Neural progenitor cell (in vitro differentiated cells): ENCODE measurements around the gene AP1S1. TPM values are rescaled to one million over a fixed set of nuclear protein-coding genes. Genes with fewer than 3 reads are reported as not detected.

ENCODE experiments used
- DNase-seq: peaks from one replicate; pipeline ENCODE4 v3.0.0-alpha.2; 2016; ENCODE audit warnings: low spot score
- H2AFZ ChIP-seq: fragments of 200-600 bp; sonication (generic); replicated peaks from 2 replicates; pipeline ENCODE4 v1.6.1; 2016; ENCODE audit warnings: antibody characterized with exemption
- H3F3A ChIP-seq: fragments of 200-600 bp; sonication (generic); 2 replicates; pipeline ENCODE4 v1.6.1; 2016; ENCODE audit warnings: antibody characterized with exemption, low read depth
- H3K27ac ChIP-seq: fragments of 200-600 bp; sonication (generic); 2 replicates; pipeline ENCODE4 v1.5.1; 2016; ENCODE audit warnings: mild to moderate bottlenecking
- H3K27me3 ChIP-seq: fragments of 200-600 bp; sonication (generic); 2 replicates; pipeline ENCODE4 v1.6.1; 2016; ENCODE audit warnings: mild to moderate bottlenecking, moderate library complexity
- H3K36me3 ChIP-seq: fragments of 200-600 bp; sonication (generic); 2 replicates; pipeline ENCODE4 v1.5.1; 2016
- H3K4me1 ChIP-seq: fragments of 200-600 bp; sonication (generic); 2 replicates; pipeline ENCODE4 v1.6.1; 2016; ENCODE audit warnings: mixed run types
- H3K4me2 ChIP-seq: fragments of 200-600 bp; sonication (generic); 2 replicates; pipeline ENCODE4 v1.6.1; 2016
- H3K4me3 ChIP-seq: fragments of 200-600 bp; sonication (generic); 2 replicates; pipeline ENCODE4 v1.5.1; 2016
- H3K79me2 ChIP-seq: fragments of 200-600 bp; sonication (generic); 2 replicates; pipeline ENCODE4 v1.6.1; 2016; ENCODE audit warnings: low read depth
- H3K9ac ChIP-seq: fragments of 200-600 bp; sonication (generic); 2 replicates; pipeline ENCODE4 v1.6.1; 2016
- H3K9me3 ChIP-seq: fragments of 200-600 bp; sonication (generic); 2 replicates; pipeline ENCODE4 v1.5.1; 2016; ENCODE audit warnings: low read depth
- H4K20me1 ChIP-seq: fragments of 200-600 bp; sonication (generic); 2 replicates; pipeline ENCODE4 v1.6.1; 2016; ENCODE audit warnings: low read depth
- H3K27ac Mint-ChIP-seq: 3 replicates; pipeline ENCODE4 v1.8.0; 2021; ENCODE audit warnings: mixed read lengths
- H3K27me3 Mint-ChIP-seq: 2 replicates; pipeline ENCODE4 v1.8.0; 2022; ENCODE audit warnings: low read depth, mild to moderate bottlenecking, inconsistent platforms, moderate library complexity, mixed read lengths; ENCODE audit not compliant: insufficient read depth
- H3K36me3 Mint-ChIP-seq: 3 replicates; pipeline ENCODE4 v1.8.0; 2021; ENCODE audit warnings: mixed read lengths
- H3K4me1 Mint-ChIP-seq: 3 replicates; pipeline ENCODE4 v1.8.0; 2021; ENCODE audit warnings: mixed read lengths
- H3K4me3 Mint-ChIP-seq: 3 replicates; pipeline ENCODE4 v1.8.0; 2021; ENCODE audit warnings: mild to moderate bottlenecking, moderate library complexity, mixed read lengths
- H3K9me3 Mint-ChIP-seq: 3 replicates; pipeline ENCODE4 v1.8.0; 2020; ENCODE audit warnings: mixed read lengths
- EZH2 ChIP-seq: fragments of 200-600 bp; sonication (generic); IDR thresholded peaks from 2 replicates; pipeline ENCODE4 v1.6.1; 2017; ENCODE audit warnings: antibody characterized with exemption, mild to moderate bottlenecking, moderate library complexity
- EZH2phosphoT487 ChIP-seq: fragments of 200-600 bp; sonication (generic); IDR thresholded peaks from 2 replicates; pipeline ENCODE4 v1.6.1; 2017; ENCODE audit warnings: antibody characterized with exemption
- total RNA-seq: library from RNA; depleted of rRNA; stranded (reverse); fragments of >200 nt; gene quantifications from 2 replicates; pipeline ENCODE4 v1.2.3, GENCODE V29; 2015; ENCODE audit warnings: low replicate concordance
- TF ChIP-seq, protein P1 (sequence below): fragments of 200-600 bp; sonication (generic); IDR thresholded peaks from 2 replicates; pipeline ENCODE4 v1.5.1; 2017; ENCODE audit warnings: antibody characterized with exemption, mild to moderate bottlenecking

The AP1S1 gene
- total RNA-seq, 1 donor from 2014 or later = 74.4 TPM

DNA sequence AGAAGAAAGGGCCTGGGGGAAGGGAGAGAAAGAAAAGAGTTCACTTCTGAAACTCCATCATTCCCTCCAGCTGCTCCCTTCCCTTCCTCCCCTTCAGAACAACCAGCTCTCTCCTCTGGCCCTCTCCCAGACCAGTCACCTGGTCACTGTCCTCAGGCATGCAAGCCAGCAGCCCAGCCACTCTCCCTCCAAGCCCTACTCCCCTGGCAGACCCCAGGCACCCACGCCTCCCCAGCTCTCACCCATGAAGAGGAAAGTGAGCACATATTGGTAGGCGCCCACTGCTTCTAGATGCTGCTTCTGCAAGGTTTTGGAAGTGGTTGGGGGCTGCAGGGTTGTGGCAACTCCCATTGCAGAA lies 46.2 kb downstream of the AP1S1 start:
- peaks cover 42% of the 10 kb centered on the region for H3K27me3 ChIP-seq
- no peaks in the 10 kb centered on the region for H4K20me1 ChIP-seq
- H3K27ac ChIP-seq = no peak overlapping the region
- no peak overlapping the region for H3K27ac Mint-ChIP-seq
- H3K4me3 Mint-ChIP-seq = no peak overlapping the region
- H3K4me1 ChIP-seq = no peaks in the 10 kb centered on the region
- no peaks in the 10 kb centered on the region for H3K9me3 ChIP-seq
- TF ChIP-seq EZH2phosphoT487 (no peak), EZH2 (no peak)
- TF ChIP-seq, protein P1, sequence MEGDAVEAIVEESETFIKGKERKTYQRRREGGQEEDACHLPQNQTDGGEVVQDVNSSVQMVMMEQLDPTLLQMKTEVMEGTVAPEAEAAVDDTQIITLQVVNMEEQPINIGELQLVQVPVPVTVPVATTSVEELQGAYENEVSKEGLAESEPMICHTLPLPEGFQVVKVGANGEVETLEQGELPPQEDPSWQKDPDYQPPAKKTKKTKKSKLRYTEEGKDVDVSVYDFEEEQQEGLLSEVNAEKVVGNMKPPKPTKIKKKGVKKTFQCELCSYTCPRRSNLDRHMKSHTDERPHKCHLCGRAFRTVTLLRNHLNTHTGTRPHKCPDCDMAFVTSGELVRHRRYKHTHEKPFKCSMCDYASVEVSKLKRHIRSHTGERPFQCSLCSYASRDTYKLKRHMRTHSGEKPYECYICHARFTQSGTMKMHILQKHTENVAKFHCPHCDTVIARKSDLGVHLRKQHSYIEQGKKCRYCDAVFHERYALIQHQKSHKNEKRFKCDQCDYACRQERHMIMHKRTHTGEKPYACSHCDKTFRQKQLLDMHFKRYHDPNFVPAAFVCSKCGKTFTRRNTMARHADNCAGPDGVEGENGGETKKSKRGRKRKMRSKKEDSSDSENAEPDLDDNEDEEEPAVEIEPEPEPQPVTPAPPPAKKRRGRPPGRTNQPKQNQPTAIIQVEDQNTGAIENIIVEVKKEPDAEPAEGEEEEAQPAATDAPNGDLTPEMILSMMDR = no peak
- no peak overlapping the region for H3K4me3 ChIP-seq
- no peaks in the 10 kb centered on the region for H3K9me3 Mint-ChIP-seq
- H3K9ac ChIP-seq = no peak overlapping the region
- no peak overlapping the region for H3K4me2 ChIP-seq
- peaks cover 26% of the 10 kb centered on the region for H3K27me3 Mint-ChIP-seq
- no peak overlapping the region for H2AFZ ChIP-seq
- no peaks in the 10 kb centered on the region for H3F3A ChIP-seq
- DNase-seq = no peak
- H3K4me1 Mint-ChIP-seq = peaks cover 6% of the 10 kb centered on the region
- no peaks in the 10 kb centered on the region for H3K79me2 ChIP-seq
- no peaks in the 10 kb centered on the region for H3K36me3 ChIP-seq
- H3K36me3 Mint-ChIP-seq = no peaks in the 10 kb centered on the region

DNA sequence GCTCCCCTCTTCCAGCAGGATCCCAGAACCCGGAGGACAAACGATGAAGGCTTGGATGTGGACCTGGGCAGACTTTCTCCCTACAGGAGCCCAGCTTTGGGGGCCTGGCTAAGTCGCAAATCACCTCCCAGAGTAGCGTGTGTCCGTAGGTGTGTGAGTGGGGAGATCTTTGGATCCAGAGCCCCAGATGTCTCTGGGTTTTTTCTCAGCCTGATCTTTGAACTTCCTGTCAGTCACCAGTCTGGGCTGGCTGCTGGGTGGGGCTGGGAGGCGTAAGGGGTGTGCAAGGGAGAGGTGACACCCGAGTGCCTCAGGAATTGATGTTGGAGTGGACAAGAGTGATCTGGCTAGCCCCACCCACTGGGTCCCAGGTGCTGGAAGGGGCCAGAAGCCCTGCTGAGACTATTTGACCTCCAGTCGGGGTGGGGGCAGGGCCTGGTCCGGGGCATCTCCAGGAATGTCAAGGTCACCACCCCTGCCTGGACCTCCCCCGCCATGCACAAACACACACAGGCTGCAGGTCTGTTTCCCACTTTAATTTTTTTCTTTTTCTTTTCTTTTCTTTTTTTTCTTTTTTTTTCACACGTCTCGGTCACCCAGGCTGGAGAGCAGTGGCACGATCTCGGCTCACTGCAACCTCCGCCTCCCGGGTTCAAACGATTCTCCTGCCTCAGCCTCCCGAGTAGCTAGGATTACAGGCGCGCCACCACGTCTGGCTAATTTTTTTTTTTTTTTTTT lies 46.8 kb downstream of the AP1S1 start, which contains the start of gene MOGAT3:
TSS of gene MOGAT3 (minus strand) at position 175 of the 738 bp plus-strand sequence. CDS start 182 bp downstream, outside the sequence.
- Histone ChIP-seq H3K4me1 (no peaks in the 10 kb centered on the region), H3K27me3 (peaks cover 42% of the 10 kb centered on the region), H3K27ac (no peak within 1 kb of the TSS), H3K9me3 (no peaks in the 10 kb centered on the region), H3K9ac (no peak within 1 kb of the TSS), H2AFZ (peak within 1 kb of the TSS; percentile 54), H3F3A (no peaks in the 10 kb centered on the region), H3K4me3 (peak within 1 kb of the TSS; percentile 44), H3K36me3 (no peaks in the 10 kb centered on the region), H3K79me2 (no peaks in the 10 kb centered on the region), H4K20me1 (no peaks in the 10 kb centered on the region), H3K4me2 (peak within 1 kb of the TSS; percentile 75)
- Mint-ChIP-seq H3K9me3 (no peaks in the 10 kb centered on the region), H3K27me3 (peaks cover 26% of the 10 kb centered on the region), H3K27ac (no peak within 1 kb of the TSS), H3K4me3 (peak within 1 kb of the TSS; percentile 72), H3K36me3 (no peaks in the 10 kb centered on the region), H3K4me1 (peaks cover 6% of the 10 kb centered on the region)
- TF ChIP-seq, protein P1 = no peak
- TF ChIP-seq EZH2phosphoT487 = no peak
- TF ChIP-seq EZH2 = no peak
- no peak for DNase-seq

DNA sequence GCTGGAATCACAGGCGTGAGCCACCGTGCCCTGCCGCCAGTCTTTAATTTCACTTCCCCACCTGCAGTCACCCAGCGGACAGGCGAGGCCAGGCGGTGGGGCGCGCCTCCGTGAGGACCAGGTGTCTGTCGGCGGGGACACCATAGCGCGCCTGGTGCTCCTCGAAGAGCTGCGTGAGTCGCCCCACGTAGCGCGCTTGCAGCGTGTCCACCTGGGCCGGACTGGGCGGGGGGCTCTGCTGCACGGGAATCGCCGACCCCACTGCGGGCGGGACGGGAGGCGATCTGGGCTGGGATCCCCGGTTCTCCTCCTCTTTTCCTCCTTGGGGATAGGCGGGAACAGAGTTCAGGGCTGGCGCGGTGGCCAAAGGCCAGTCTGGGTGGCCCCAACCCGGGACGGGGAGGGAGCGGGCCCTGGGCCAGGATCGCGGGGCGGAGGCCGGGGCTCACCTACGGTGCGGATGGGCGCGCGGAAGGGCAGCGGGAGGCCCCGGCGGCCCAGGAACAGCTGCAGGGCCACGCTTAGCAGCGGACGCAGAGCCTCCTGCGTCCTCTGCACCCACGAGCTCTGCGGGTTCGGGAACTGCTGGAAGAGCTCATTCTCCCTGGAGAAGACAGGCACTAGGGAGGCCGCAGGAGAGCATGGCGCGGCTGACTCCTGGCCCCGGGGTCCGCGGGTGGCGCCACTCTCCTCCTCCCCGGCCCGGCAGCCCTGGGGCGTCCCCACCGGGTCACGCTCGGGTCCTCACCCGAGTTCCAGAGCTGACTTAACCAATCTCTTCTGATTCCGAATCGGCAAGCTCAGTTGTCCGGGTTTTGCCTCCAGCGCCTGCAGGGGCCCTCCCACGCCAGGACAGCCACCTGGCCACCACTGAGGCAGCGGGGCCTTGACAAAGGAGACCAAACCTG lies 47.7 kb downstream of the AP1S1 start:
- Histone ChIP-seq H3K9me3 (no peaks in the 10 kb centered on the region), H3K27ac (no peak overlapping the region), H3K4me3 (peak overlapping the region; percentile 44), H3K79me2 (no peaks in the 10 kb centered on the region), H3F3A (no peaks in the 10 kb centered on the region), H4K20me1 (no peaks in the 10 kb centered on the region), H3K4me2 (peak overlapping the region; percentile 75), H2AFZ (peak overlapping the region; percentile 54), H3K36me3 (no peaks in the 10 kb centered on the region), H3K9ac (no peak overlapping the region), H3K4me1 (no peaks in the 10 kb centered on the region), H3K27me3 (peaks cover 42% of the 10 kb centered on the region)
- DNase-seq = peak; percentile 40
- no peaks in the 10 kb centered on the region for H3K9me3 Mint-ChIP-seq
- peaks cover 6% of the 10 kb centered on the region for H3K4me1 Mint-ChIP-seq
- no peak overlapping the region for H3K4me3 Mint-ChIP-seq
- no peaks in the 10 kb centered on the region for H3K36me3 Mint-ChIP-seq
- peak; percentile 70 for TF ChIP-seq EZH2phosphoT487
- TF ChIP-seq EZH2 = peak; percentile 86
- TF ChIP-seq, protein P1 = no peak
- no peak overlapping the region for H3K27ac Mint-ChIP-seq
- H3K27me3 Mint-ChIP-seq = peaks cover 26% of the 10 kb centered on the region
